GM12891 (cell line): ENCODE data around the gene LGR5.

Experiments
- POLR2AphosphoS5 ChIP-seq: IDR thresholded peaks from 2 replicates; pipeline ENCODE4 v1.6.1; 2011; ENCODE audit warnings: low read depth, low read length, control low read depth
- SPI1 ChIP-seq: IDR thresholded peaks from 2 replicates; pipeline ENCODE4 v1.6.1; 2011; ENCODE audit warnings: low read depth, low read length, control low read depth

GRCh38 chr12:71439613-71440344, at the start of gene LGR5:
- TF ChIP-seq POLR2AphosphoS5: no peak
- no peak for TF ChIP-seq SPI1
